CD4-positive, alpha-beta T cell treated with Interferon alpha-2 for 1 hour (primary cell): ENCODE data around the gene GAN.

Experiments
- DNase-seq, 2 donors: peaks; one replicate each; pipeline ENCODE4 v3.0.0-alpha.2; 2020 to 2022

The GAN gene

GRCh38 chr16:81358860-81359259, 44.1 kb downstream of the GAN start:
- no peak for DNase-seq

DNA sequence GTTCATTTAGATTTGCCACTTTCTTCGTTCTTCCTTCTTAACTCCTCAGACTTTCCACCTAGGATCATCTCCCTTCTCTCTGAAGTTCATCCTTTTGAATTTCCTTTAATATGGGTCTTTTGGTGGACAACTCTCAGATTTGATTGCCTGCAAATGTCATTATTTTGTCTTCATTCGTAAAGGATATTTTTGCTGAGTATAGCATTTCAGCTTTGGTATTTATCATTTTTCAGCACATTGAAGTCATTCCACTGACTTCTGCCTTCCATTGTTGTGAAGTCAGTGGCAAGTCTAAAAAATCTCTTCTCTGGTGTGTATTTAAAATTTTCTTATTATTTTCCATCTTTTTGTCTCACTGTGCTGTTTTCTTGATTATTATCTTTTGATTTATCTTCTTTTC, 45.4 kb downstream of the GAN start:
- DNase-seq, result no peak

DNA sequence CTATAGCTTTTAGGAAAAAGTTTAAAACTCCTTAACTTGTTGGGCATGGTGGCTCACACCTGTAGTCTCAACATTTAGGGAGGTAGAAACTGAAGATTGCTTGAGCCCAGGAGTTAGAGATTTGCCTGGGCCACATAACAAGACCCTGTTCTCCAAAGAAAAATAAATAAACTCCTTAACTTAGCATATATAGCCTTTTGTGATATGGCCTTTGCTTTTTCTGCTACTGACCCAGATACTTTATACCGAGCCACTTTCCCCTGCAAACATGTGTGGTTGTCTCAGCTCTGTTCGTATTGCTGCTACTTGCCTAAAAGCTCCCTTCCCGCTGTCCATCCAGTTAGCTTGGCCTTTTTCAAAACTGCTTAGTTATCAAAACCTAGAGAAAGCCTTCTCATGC, 51.0 kb downstream of the GAN start:
- no peak for DNase-seq

DNA sequence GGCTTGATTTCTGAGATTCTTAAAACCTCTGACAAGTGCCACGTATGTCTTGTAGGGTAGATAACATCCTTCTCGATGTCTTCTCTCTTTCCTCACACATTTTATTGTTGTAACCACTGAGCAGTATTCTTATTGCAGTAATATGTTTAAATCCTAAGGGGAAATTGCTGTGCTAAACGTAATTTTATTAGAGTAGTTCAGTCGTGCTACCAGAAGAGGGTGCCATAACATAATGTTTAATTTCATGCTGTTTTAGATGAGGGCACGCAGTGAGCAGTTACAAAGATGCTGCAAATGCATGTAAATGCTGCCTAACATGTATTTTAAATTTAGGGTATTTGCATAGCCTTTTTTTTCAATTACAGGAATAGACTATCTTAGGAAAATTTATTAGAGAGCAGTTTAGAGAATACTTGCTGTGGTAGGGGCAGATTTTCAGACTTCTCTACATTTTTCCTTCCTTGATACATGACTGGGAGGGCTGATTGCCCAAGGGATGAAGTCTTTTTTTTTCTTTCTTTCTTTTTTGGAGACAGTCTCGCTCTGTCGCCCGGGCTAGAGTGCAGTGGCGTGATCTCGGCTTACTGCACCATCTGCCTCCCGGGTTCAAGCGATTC, 51.7 kb downstream of the GAN start:
- peak; percentile 11 to 69 for DNase-seq

GRCh38 chr16:81367821-81368220, 53.1 kb downstream of the GAN start:
- DNase-seq, result no peak

- no peak for DNase-seq
Measured at GRCh38 chr16:81369888-81370504, 55.2 kb downstream of the GAN start.

DNA sequence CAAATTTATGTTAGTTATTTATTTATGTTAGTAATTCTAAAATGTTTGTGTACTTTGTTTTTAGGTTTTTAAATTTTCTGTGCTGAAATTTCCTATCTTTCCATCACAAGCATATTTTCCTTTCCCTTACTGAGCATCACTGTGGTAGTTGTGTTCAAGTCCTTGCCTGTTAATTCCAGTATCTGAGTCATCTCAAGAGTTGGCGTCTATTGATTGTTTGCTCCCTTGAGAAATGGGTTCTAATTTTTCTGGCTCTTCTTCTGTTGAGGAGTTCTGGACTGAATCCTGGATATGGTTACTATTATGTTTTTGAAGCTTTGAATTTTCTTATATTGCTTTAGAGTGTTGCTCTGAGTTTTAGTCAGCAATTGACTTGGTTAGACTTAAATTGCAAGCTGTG, 56.3 kb downstream of the GAN start:
- DNase-seq, result no peak

- DNase-seq, result no peak
Measured at GRCh38 chr16:81374550-81374949, 59.8 kb downstream of the GAN start.

DNA sequence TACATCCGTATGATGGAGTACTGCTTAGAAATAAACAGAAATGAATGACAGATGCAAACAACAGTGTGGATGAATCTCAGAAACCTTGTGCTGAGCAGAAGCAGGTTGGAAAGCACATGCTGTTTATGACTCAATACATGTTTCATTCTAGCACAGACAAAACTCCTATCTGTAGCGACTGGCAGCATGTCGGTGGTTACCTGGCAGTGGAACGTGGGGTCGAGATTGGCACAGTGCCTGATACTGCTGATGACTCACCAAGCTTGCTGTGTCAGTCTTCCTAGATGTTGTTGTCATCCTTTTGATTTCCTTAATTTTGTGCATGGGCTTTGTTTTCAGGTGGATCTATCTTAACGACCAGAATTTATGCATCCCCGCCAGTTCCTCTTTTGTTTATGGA, 62.1 kb downstream of the GAN start:
- DNase-seq, result no peak

DNA sequence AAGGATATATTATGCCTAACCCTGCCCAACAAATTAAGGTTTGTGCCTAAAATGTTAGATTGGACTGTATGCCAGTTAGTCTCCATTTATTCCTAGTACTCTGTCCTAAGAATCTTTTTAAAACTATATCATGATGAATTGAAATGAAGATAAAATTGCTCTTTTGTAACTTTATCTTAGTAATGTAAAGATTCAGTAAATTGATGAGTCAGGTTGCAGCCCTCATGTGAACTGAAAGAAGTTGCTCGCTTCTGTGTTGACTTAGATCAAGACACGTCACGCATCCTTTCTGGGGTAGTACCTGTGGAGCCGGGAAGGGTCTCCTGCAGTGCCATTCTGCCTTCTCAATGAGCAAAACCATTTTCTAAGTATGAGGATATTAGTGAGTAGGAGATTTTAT, 63.3 kb downstream of the GAN start:
- no peak for DNase-seq

GRCh38 chr16:81380932-81381331, 66.2 kb downstream of the GAN start:
- no peak for DNase-seq

- no peak for DNase-seq
Measured at GRCh38 chr16:81384006-81384405, 69.2 kb downstream of the GAN start.

DNA sequence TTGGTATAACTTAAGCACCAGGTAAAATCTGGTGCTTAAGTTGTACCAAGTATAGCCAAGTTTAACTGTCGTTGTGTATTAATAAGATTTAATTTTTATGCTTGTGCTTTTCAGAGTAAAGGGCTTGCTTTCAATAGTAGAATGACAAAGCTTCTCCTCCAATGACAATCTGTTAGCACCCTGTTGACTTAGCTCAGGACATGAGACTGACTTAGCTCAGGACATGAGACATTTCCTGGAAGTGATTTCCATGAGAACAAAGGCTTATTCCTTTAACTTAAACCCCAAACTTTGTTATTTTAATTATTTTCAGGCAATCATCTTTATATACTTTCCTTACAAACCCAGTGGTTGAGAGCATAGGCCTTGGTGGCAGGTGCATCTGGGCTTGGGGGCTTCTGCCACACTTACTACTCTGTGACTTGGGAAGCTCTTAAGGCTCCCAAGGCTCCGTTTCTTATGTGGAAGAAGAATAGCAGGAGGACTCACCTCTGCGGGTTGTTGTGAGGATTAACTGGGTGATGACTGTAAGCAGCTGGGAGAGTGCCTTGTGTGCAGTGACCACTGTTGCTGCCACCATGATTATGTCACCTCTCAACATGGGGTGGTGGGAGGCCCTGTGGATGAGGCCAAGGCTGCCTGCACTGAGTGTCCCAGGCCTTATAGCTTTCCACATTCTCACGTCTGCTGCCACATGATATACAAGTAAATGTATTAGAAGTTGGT, 70.4 kb downstream of the GAN start:
- DNase-seq, result no peak

- no peak for DNase-seq
Measured at GRCh38 chr16:81388357-81388756, 73.6 kb downstream of the GAN start.

DNA sequence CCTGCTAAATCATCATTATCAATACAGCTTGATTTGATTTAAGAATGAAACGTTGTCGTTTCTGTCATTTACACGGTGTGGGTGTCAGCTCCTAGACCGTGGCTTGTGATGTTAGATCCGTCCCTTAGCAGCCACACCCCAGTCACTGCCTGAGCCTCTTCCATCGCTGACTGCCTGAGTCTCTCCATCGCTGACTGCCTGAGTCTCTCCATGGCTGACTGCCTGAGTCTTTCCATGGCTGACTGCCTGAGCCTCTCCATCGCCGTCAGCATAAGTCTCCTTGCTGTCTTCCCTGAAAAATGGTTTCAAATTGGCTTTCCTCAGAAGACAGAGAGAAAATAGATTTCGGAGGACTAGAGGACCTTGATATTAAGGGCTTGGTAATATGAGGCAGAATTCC, 76.1 kb downstream of the GAN start:
- DNase-seq, result no peak

GRCh38 chr16:81392011-81392410, 77.2 kb downstream of the GAN start:
- DNase-seq, result no peak

DNA sequence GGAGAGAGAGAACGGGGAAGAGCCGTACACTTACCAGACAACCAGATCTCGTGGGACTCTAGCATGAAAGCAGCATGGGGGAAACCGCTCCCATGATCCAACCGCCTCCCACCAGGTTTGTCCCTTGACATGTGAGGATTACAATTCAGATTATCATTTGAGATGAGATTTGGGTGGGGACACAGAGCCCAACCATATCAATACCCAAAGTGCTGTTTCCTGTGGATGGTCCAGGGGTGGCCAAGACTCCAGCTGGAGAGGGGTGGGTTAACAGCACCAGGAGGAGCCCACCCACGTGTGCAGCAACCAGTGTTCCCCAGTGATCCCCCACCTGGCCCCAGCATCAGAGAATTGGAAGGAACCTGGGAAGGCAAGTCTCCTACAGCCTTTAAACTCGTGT, 79.7 kb downstream of the GAN start:
- no peak for DNase-seq

DNA sequence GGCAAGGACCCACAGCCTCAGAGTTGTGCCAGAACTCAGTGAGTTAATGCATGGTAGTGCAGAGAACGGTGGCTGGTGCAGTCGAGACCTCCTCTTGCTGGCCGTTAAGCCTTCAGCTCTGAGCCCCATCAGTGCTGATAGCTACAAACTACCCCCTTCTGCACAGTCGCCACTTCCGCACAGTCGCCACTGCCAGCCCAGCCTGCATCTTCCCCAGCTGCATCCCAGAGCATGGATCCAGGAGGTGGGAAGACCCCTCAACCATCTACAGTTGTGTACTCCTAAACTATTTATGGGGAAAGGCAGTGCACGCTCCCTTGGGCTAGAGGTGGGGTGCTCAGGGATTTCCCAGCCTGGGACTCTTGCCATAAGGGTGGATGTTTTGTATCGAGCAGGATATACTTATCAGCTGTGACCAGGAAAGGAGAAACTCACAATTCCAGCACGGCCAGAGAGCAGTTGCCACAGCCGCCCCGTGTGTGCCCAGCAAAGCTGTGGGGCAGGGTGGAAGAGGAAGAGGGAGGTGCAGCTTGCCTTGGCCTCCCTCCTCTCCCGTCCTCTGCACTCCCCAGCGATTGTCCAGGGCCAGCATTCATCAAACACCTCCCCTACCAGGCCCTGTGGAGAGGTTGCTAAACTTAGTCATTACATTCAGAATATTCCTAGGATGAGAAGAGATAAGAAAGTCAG, 80.3 kb downstream of the GAN start:
- DNase-seq, result no peak

GRCh38 chr16:81397058-81397878, 82.5 kb downstream of the GAN start:
- DNase-seq, result no peak

DNA sequence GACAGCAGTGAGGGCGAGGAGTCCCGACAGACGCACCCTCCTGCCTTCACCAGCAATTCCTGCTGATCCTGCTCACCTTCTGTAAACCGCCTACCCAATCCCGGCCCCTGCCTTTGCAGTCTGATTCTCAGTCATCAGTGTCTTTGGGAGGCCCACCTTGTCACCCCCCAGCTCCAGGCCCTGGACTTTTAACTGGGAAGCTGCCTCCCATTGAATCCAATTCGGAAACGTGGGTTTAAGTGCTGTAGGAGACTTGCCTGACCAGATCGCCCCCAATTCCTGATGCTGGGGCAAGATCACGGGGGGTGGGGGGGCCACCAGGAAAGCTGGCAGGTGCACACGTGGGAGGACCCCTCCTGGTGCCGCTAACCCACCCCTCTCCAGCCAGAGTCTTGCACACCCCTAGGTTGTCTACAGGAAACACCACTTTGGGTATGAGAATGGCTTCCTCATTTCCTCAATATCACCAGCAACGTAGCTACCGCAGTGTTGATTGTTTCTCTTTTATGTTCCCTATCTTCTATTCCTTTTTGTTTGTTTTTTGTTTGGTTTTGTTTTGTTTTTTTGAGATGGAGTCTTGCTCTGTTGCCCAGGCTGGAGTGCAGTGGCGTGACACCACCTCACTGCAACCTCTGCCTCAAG, 83.2 kb downstream of the GAN start:
- no peak for DNase-seq

- DNase-seq, result no peak
Measured at GRCh38 chr16:81399909-81400308, 85.1 kb downstream of the GAN start.
